Tibial artery (tissue), 4 donors: Measurements from ENCODE around the gene RING1.

Source experiments
- DNase-seq, 2 donors: peaks; one replicate each; pipeline ENCODE4 v3.0.0-alpha.2; 2019
- H3K27ac ChIP-seq, 2 donors: fragments of 200-600 bp; sonication (generic) in 1 of 2; 1 replicate in 1 of 2; 2 replicates in 1 of 2; pipeline ENCODE4 v1.5.1; 2018 to 2019; ENCODE audit warnings: mild to moderate bottlenecking in 1 of 2
- H3K27me3 ChIP-seq, 2 donors: fragments of 200-600 bp; sonication (generic) in 1 of 2; one replicate each; pipeline versions ENCODE4 v1.5.1 to v1.6.0; 2016 to 2019
- H3K36me3 ChIP-seq, 3 donors: fragments of 200-600 bp; sonication (generic) in 2 of 3; one replicate each; pipeline ENCODE4 v1.5.1; 2016 to 2019; ENCODE audit warnings: mild to moderate bottlenecking in 2 of 3
- H3K4me1 ChIP-seq, 4 donors: fragments of 200-600 bp; sonication (generic) in 2 of 4; 1 replicate in 3 of 4; 2 replicates in 1 of 4; pipeline ENCODE4 v1.5.1; 2016 to 2019
- H3K4me3 ChIP-seq, 2 donors: fragments of 200-600 bp; sonication (generic) in 1 of 2; 1 replicate in 1 of 2; 2 replicates in 1 of 2; pipeline ENCODE4 v1.5.1; 2018 to 2019; ENCODE audit warnings: mild to moderate bottlenecking in 2 of 2
- H3K9me3 ChIP-seq, 3 donors: fragments of 200-600 bp; sonication (generic) in 1 of 3; one replicate each; pipeline ENCODE4 v1.5.1; 2016 to 2019
- CTCF ChIP-seq, 2 experiments: fragments of 200-600 bp in 1 of 2; fragments of 450-650 bp in 1 of 2; IDR thresholded peaks; one replicate each; pipeline ENCODE4 v1.5.1; 2017 to 2019; ENCODE audit warnings: antibody characterized with exemption in 2 of 2, mild to moderate bottlenecking in 1 of 2, moderate library complexity in 1 of 2
- intact Hi-C: fragments of 100-400 bp; cut with DNase I; formaldehyde crosslinking; loops from one replicate; pipeline ENCODE4 v1.15.0; 2023; ENCODE audit warnings: low total_unique reads

Gene RING1

GRCh38 chr6:33167374-33168283 lies 40.7 kb upstream of the RING1 start:
- Histone ChIP-seq H3K27me3 (no peaks in the 10 kb centered on the region), H3K9me3 (no peaks in the 10 kb centered on the region), H3K36me3 (no peaks in the 10 kb centered on the region), H3K27ac (no peak overlapping the region), H3K4me1 (no peaks in the 10 kb centered on the region), H3K4me3 (no peak overlapping the region)
- TF ChIP-seq CTCF (IDR thresholded peaks at IDR 0.05) = no peak
- DNase-seq = no peak
- intact Hi-C loops = no loop called here

GRCh38 chr6:33168284-33168601 lies 40.1 kb upstream of the RING1 start:
- H3K4me1 ChIP-seq = no peaks in the 10 kb centered on the region
- H3K36me3 ChIP-seq = no peaks in the 10 kb centered on the region
- no peaks in the 10 kb centered on the region for H3K9me3 ChIP-seq
- TF ChIP-seq CTCF (IDR thresholded peaks at IDR 0.05) = no peak
- no peak overlapping the region for H3K27ac ChIP-seq
- H3K4me3 ChIP-seq = no peak overlapping the region
- DNase-seq = no peak
- no peaks in the 10 kb centered on the region for H3K27me3 ChIP-seq
- intact Hi-C loops = no loop called here

- no peaks in the 10 kb centered on the region for H3K9me3 ChIP-seq
- intact Hi-C loops = no loop called here
- TF ChIP-seq CTCF (IDR thresholded peaks at IDR 0.05) = no peak
- no peaks in the 10 kb centered on the region for H3K27me3 ChIP-seq
- no peak for DNase-seq
- H3K4me1 ChIP-seq = no peaks in the 10 kb centered on the region
- H3K36me3 ChIP-seq = no peaks in the 10 kb centered on the region
- H3K27ac ChIP-seq = no peak overlapping the region
- no peak overlapping the region for H3K4me3 ChIP-seq
Measured at GRCh38 chr6:33168639-33169038, 39.7 kb upstream of the RING1 start.

- Histone ChIP-seq H3K4me1 (no peaks in the 10 kb centered on the region), H3K9me3 (no peaks in the 10 kb centered on the region), H3K4me3 (no peak overlapping the region), H3K27me3 (no peaks in the 10 kb centered on the region), H3K36me3 (no peaks in the 10 kb centered on the region), H3K27ac (no peak overlapping the region)
- DNase-seq = no peak
- no peak for TF ChIP-seq CTCF (IDR thresholded peaks at IDR 0.05)
- intact Hi-C loops = no loop called here
Measured at GRCh38 chr6:33169291-33170175, 38.8 kb upstream of the RING1 start.

GRCh38 chr6:33170176-33171015 lies 37.9 kb upstream of the RING1 start:
- TF ChIP-seq CTCF (IDR thresholded peaks at IDR 0.05) = no peak
- DNase-seq = no peak
- Histone ChIP-seq H3K27me3 (no peaks in the 10 kb centered on the region), H3K9me3 (no peaks in the 10 kb centered on the region), H3K4me3 (no peak overlapping the region), H3K4me1 (no peaks in the 10 kb centered on the region), H3K27ac (no peak overlapping the region), H3K36me3 (no peaks in the 10 kb centered on the region)
- intact Hi-C loops = no loop called here
